ENCODE results near the gene RBM7.

Gene RBM7

GRCh38 chr11:114449845-114450244 lies 49.4 kb downstream of the RBM7 start:
- no peak for DNase-seq

- no peak for DNase-seq
Observed at GRCh38 chr11:114452399-114452798, 51.9 kb downstream of the RBM7 start.
